HG03159 (cell line): ENCODE results near the gene COL25A1.

ENCODE experiments used
- ATAC-seq: cut with Tn5 transposase; IDR thresholded peaks from one replicate; pipeline ENCODE4 v1.9.1; 2021; ENCODE audit warnings: mild to moderate bottlenecking, moderate library complexity; ENCODE audit not compliant: unreplicated experiment

Gene COL25A1

GRCh38 chr4:109302361-109303139 lies at the start of gene COL25A1:
TSS of gene COL25A1 (minus strand) at chr4:109302658.
- ATAC-seq = no peak

GRCh38 chr4:109350121-109350520 lies 47.7 kb upstream of the COL25A1 start:
- no peak for ATAC-seq

DNA sequence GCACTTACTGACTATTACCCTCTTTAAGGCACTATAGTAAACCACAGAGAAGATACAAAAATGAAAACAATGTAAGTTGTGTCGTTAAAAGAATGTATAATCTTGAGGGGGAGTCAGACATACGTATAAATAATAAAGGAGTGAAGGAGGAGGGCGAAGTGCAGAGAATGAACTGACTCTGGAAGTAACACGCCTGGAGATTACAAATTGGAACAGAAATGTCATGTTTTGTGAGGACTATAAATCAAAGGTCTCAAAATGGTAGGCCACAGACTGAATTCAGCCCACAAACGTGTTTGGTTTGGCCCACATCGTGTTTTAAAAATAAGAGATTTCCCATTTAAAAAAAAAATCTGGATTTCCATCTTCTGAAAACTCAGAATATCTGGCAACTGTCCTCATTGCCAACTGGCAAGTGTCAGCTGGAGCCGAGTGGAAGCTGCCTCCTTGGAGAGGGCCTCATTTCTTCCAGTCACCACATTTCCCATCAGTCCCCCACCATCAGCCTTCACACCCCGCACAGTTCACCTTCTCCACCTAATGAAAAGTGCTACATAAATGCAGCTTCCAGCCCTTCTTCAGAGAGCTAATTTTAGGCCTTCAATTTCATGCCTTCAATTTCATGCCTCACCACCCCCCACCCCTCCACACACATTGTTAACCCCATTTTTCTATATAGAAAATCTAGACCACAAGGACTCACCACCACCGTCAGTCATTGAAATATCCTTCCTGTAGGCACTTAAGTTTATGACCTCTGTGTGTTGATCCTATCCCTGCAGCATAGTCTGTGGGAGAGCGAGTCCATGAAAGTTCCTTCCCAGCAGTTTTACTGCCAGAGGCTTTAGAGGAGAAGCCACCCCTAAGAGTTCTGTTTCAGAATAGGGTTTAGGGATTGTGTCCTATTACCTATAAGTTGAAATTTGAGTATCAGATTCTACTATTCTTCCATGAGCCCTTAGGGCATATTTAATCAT lies 32.0 kb upstream of the COL25A1 start:
- no peak for ATAC-seq

- no peak for ATAC-seq
Observed at GRCh38 chr4:109332926-109333464, 30.5 kb upstream of the COL25A1 start.

GRCh38 chr4:109327641-109328040 lies 25.2 kb upstream of the COL25A1 start:
- no peak for ATAC-seq

- no peak for ATAC-seq
Observed at GRCh38 chr4:109325698-109326097, 23.2 kb upstream of the COL25A1 start.

DNA sequence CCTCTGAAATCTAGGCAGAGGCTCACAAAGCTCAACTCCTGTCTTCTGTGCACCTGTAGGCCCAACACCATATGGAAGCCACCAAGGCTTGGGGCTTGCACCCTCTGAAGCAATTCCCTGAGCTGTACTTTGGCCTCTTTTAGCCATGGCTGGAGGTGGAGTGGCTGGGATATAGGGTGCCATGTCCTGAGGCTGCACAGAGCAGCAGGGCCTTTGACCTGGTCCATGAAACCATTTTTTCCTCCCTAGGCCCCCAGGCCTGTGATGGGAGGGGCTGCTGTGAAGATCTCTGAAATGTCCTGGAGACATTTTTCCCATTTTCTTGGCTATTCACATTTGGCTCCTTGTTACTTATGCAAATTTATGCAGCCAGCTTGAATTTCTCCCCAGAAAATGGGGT lies 20.9 kb upstream of the COL25A1 start:
- ATAC-seq = no peak

DNA sequence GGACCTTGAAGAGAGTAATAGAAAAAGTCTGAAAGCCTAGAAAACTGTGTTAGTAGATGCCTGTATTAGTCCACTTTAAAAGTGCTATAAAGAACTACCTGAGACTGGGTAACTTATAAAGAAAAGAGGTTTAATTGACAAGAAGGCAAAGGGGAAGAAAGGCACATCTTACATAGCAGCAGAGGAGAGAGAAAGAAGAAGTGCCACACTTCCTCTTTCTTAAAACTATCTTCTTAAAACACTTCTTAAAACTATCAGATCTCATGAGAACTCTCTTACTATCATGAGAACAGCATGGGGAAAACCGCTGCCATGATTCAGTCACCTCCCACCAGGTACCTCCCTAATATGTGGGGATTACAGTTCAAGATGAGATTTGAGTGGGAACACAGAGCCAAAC lies 18.8 kb upstream of the COL25A1 start:
- peak; percentile 60 for ATAC-seq

DNA sequence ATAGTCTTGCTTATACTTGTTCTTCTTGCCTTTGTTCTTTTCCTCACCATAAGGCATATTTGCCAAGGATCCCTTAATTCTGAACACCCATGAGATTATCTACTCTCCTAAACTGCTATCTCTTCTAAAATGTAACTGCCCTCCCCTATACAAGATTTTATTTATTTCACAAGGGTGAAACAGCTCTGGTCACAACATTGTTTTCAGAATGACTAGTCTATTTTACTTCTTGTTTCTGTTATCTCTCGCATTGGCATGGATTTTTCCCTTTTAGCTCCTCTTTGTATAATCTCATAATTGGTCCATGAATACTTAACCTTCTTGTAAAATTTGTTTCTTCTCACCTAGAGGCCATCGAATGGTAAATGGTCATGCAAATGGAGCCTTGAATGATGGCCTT lies 17.2 kb upstream of the COL25A1 start:
- peak; percentile 50 for ATAC-seq

DNA sequence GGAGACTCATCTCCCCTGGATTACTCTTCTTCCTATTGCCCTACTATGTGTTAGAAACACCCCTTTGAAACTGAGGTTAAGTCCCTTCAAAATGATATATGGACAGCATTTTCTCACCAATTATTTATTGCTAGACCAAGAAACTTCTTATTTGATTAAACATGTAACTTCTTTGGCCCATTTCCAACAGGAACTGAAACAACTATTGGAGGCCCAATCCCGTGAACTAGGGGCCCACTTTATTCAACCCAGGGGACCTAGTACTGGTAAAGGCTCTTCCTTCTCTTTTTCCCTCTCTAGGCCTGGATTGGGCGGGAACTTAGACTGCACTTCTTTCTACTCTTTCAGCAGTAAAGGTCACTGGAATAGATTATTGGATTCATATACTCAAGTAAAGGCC lies 16.7 kb upstream of the COL25A1 start:
- no peak for ATAC-seq

GRCh38 chr4:109315818-109316217 lies 13.4 kb upstream of the COL25A1 start:
- ATAC-seq = no peak

DNA sequence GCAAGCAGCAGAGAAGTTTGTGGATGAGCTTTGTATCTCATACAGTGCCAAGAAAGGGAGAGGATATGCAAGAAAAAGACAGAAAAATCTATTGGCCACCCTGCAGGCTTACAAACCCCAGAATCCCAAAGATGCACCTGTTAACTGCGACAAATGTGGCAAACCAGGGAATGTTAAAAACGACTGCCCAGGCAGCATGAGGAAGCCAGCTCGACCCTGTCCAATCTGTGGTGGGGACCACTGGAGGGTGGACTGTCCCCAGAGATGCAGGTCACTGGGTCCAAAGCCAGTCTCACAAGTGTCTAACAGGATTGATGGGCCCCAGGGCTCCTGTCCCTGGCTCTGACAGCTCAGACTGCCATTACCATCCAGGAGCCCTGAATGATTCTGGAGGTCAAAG lies 12.9 kb upstream of the COL25A1 start:
- ATAC-seq = no peak

DNA sequence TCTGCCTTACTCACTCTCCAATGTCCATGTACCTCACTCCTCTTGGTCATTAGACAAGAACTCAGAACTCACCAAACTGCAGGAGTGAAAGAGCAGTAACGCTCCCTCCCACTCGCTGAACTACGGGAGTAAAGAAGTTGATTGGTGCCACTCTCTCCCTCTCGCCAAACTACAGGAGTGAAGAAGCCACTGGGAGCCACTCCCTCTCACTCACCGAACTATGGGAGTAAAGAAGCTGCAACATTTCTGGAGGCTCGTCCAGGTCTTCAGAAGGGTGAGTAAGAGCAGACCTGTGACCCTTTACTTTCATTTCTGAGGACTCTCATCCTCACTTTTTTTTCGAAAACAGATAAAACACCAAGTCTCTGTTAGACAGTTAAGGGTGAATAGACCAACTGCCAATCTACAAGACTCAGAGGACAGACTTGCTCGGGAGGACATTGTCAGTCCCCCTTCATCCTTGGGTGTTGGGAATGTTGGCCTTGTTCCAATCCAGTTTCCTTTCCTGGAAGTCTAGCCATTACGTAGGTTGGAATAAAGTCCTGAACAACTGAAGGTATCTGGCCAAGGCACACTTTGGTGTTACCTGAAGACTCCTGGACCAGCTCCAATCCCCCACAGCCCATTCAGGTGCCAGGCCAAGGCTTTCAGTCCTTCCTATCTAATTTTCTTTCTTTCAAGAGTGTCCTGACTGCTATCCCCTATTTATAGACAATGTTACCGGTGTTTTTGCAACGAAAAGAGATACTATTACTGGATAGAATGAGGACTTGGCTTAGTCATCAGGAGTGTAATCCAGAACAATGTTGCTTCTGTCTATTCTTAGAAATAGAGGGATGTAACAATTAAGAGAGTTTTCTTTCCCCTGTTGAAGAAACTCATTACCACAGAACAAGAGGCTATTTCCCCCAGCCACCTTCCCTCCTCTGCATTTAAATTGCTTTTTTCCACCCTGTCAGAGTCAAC lies 11.0 kb upstream of the COL25A1 start:
- ATAC-seq = no peak

- ATAC-seq = no peak
Observed at GRCh38 chr4:109303140-109303496, 660 bp upstream of the COL25A1 start.

GRCh38 chr4:109301651-109302360 lies 652 bp downstream of the COL25A1 start:
- ATAC-seq = no peak

DNA sequence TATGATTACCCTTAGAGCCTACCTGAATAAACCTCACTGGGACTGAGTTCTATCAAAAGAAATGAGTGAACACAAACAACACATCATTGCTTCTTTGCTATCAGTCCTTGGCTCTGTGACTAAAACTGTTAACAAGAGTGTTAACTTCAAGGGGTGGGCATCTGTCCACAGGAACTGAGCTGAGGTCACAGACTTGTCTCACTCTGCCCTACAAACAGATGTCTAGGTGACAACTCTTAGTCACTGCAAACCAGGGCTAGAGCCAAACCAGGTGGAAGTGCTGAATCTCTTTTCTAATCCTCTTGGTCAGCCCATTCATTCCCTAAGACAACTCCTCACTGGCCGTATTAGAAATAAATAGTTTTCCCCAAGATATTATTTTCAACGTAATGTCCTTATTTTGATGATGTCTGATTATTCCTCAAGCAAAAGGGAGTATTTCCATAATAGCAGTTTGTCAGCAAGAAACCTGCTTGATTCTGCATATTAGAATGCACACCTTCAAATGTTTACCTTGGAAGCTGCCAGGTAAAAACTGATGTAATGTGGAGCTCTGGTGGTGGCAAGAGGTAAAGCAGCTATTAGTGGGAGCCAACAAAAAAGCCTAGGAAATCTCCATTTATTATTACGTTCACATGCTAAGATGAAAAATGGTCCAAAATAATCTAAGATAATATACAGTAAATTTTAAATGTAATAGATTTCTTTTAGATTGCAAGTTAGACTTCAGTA lies 4.0 kb downstream of the COL25A1 start:
- ATAC-seq = no peak

GRCh38 chr4:109296527-109296926 lies 5.9 kb downstream of the COL25A1 start:
- no peak for ATAC-seq

GRCh38 chr4:109295081-109295480 lies 7.4 kb downstream of the COL25A1 start:
- no peak for ATAC-seq

DNA sequence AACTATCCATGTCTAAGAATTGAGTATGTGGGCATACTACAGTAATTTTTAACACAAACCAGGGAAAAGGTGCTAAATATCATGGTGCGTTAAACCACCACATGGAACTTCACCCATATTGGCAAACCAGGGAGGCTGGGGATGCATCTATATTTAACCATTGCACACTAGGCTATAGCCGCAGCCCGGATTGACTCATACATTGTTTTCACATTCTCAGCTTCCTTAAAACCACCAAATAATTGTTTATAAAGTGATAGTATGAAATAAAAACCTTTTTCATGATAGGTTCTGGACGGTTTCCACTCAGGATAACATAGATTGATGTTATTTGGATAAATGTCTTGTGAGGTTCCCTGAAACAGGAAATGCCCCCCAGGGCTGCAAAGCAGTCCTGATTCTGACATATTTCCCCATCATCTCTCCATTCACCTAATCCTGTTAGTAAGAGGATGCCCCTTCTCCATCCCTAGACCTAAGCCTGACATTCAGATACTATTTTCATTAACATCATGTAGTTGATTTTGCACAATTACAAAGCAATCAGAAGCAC lies 7.9 kb downstream of the COL25A1 start:
- no peak for ATAC-seq
